RPMI8226 (cell line): ENCODE results near the gene SLC22A9.
A peak's percentile ranks its signal among the peaks of the same experiment; 100 is the strongest.
"Not testable (repeated sequence)": the region's sequence is repeated elsewhere in the genome, so short reads cannot be mapped to it uniquely, and the experiment has no call there.

Experiments used
- DNase-seq: peaks from one replicate; pipeline ENCODE4 v3.0.0-alpha.2; 2015

The SLC22A9 gene

DNA sequence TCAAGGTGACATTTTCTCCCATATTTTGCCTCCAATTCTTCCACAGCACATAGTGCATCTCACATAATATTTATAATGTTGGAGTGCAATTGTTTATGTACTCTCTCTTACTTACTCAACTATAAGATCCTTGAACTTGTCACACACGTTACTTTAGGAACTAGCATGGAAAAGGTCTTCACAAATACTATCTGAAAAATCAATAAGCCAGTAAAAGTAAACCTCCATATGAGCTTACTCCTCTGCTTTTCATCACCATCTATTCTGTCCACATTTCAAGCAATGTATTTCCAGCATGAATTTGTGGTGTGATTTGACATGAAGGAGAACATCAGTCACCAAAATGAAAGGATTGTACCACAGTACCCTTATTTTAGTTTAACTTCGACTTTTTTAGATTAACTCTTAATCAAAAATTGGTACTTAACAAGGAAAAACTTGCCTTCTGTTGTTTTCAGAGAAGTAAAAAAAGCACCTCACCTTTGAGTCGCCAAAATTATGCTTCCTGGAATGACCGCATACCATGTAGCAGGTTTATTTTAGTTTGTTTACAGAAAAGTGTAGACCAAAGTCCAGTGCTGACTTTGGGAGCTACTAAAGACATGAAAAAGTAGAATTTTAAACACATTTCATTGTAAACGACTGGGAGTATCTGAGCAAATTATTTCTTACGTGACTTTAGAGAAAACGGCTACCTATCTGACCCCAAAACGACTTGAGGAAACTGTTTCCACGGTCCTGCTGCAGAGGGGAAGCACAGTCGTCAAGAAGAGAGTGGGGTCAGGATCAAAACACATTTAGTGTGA lies at the start of gene SLC22A9:
SLC22A9 (plus strand) TSS at position 621 of the 806 bp plus-strand sequence. CDS start 272 bp downstream, outside the sequence.
- no peak for DNase-seq

DNA sequence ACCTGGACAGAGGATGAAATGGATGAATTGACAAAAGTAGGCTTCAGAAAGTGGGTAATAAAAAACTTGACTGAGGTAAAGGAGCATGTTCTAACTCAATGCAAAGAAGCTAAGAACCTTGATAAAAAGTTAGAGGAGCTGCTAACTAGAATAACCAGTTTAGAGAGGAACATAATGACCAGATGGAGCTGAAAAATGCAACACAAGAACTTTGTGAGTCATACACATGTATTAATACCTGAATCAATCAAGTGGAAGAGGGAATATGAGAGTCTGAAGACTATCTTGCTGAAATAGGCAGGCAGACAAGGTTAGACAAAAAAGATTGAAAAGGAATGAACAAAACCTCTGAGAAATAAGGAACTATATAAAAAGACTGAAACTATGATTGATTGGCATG lies 47.9 kb upstream of the SLC22A9 start:
- DNase-seq: no peak

- not testable (repeated sequence) for DNase-seq
Observed at GRCh38 chr11:63335089-63335488, 34.5 kb upstream of the SLC22A9 start.

- DNase-seq: no peak
Observed at GRCh38 chr11:63337070-63337469, 32.5 kb upstream of the SLC22A9 start.

DNA sequence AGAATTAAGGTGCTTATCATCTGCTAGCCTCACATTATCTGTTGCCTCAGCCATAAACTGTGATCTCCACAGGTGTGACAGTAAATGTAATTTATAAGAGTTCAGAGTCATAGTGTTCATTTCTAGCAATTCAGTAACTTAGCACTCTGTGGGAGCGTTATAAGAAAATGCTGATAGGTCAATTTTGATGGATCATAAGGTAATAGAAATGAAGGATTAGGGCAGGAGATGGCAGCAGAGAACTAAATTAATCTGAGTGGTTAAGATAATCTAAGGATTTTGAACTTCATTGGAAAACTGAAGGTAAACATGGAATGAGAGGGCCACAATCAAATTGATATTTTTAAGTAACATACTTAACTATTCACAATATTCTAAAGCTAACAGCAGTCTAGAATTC lies 26.5 kb upstream of the SLC22A9 start:
- no peak for DNase-seq

DNA sequence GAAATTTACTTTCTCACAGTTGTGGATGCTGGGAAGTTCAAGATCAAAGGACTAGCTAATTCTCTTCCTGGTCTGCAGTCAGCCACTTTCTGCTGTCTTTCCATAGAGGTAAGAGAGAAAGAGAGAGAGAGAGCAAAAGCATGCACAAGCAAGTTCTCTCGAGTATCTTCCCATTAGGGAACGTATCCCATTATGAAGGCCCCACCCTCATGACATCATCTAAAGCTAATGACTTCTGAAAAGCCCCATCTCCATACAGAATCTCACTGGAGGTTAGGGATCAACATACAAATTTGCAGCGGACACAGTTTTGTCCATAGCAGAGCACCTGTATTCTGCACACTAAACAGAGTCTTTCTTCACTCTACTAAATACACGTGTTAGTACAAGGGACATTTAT lies 17.4 kb upstream of the SLC22A9 start:
- DNase-seq: no peak

DNA sequence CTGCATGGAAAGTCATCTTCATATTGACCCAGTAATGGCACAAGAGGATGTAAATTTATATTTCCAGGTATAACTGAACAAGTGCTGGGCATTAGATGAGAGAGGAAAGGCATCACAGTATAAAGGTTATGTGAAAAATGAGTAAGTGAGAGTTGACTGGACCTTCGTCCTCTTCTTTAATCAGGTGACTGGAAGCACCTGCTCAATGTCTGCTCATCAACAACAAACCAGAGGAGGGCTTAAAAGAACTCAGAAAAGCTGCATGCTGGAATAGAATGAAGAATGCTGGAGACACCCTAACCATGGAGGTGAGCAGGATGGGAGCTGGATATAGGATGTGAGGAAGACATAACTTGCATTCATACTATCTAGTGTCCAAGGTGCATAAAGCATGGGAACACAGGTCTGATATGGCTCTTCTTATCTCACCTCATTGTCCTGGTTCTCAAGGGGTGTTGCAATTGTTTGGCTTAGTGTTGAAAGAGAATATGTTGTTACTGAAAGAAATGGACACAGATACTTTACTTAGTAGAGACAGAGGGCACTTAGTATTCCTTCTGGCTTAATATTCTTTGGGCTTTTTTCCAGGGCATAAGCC lies 7.3 kb upstream of the SLC22A9 start:
- DNase-seq: no peak

GRCh38 chr11:63369971-63370588 lies 495 bp downstream of the SLC22A9 start:
- no peak for DNase-seq

GRCh38 chr11:63371396-63371795 lies 1.8 kb downstream of the SLC22A9 start:
- no peak for DNase-seq

GRCh38 chr11:63375434-63375833 lies 5.8 kb downstream of the SLC22A9 start:
- peak; percentile 75 for DNase-seq

- DNase-seq: no peak
Observed at GRCh38 chr11:63380130-63380529, 10.5 kb downstream of the SLC22A9 start.

DNA sequence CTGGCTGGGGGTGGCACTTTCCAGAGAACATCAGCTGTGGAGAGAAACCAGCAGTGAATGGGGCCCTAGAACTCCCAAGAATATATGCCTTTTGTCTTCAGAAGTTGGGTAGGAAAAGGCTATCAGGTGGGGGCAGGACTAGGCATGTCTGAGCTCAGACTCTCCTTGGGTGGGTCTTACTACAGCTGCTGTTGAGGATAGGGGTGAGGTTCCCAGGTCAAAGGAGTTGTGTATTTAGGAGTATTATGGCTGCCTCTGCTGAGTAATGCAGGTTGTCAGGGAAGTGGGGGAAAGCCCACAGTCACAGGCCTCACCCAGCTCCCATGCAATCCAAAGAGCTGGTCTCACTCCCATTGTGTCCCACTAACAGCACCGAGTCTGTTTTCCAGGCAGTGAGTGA lies 26.1 kb downstream of the SLC22A9 start:
- DNase-seq: no peak

- no peak for DNase-seq
Observed at GRCh38 chr11:63404161-63404935, 34.8 kb downstream of the SLC22A9 start.

GRCh38 chr11:63405114-63405513 lies 35.5 kb downstream of the SLC22A9 start:
- no peak for DNase-seq

DNA sequence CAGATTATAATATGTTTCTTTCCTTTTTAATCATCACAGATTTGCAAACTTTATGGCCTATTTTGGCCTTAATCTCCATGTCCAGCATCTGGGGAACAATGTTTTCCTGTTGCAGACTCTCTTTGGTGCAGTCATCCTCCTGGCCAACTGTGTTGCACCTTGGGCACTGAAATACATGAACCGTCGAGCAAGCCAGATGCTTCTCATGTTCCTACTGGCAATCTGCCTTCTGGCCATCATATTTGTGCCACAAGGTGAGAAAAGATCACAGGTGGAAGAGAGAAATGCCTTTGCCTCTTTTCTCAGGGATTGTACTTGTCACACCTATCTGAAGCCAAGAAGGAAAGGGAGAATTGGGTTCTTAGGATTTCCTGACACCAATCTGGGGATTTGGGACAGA lies 36.9 kb downstream of the SLC22A9 start:
- no peak for DNase-seq

GRCh38 chr11:63417174-63417852 lies 47.7 kb downstream of the SLC22A9 start:
- no peak for DNase-seq

DNA sequence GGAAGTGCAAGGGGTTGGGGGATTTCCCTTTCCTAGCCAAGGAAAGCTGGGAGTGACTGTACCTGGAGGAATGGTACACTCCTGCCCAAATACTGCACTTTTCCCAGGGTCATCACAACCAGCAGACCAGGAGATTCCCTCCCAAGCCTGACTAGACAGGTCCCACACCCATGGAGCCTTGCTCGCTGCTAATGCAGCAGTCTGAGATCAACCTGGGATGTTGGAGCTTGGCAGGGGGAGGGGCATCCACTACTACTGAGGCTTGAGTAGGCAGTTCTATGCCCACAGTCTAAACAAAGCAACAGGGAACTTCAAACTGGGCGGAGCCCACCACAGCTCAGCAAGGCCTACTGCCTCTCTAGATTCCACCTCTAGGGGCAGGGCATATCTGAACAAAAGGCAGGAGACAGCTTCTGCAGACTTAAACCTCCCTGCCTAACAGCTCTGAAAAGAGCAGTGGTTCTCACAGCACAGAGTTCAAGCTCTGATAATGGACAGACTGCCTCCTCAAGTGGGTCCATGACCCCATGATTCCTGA lies 58.5 kb downstream of the SLC22A9 start:
- DNase-seq: peak; percentile 10

DNA sequence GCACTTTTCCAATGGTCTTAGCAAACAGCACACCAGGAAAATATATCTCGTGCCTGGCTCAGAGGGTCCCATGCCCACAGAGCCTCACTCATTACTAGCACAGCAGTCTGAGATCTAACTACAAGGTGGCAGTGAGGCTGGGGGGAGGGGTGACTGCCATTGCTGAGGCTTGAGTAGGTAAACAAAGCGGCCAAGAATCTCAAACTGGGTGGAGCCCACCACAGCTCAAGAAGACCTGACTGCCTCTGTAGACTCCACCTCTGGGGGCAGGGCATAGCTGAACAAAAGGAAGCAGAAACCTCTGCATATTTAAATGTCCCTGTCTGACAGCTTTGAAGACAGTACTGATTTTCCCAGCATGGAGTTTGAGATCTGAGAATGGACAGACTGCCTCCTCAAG lies 61.1 kb downstream of the SLC22A9 start:
- not testable (repeated sequence) for DNase-seq

- DNase-seq: not testable (repeated sequence)
Observed at GRCh38 chr11:63435351-63435750, 65.8 kb downstream of the SLC22A9 start.

DNA sequence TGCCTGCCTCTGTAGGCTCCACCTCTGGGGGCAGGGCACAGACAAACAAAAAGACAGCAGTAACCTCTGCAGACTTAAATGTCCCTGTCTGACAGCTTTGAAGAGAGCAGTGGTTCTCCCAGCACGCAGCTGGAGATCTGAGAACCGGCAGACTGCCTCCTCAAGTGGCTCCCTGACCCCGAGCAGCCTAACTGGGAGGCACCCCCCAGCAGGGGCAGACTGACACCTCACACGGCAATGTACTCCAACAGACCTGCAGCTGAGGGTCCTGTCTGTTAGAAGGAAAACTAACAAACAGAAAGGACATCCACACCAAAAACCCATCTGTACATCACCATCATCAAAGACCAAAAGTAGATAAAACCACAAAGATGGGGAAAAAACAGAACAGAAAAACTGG lies 66.2 kb downstream of the SLC22A9 start:
- not testable (repeated sequence) for DNase-seq

DNA sequence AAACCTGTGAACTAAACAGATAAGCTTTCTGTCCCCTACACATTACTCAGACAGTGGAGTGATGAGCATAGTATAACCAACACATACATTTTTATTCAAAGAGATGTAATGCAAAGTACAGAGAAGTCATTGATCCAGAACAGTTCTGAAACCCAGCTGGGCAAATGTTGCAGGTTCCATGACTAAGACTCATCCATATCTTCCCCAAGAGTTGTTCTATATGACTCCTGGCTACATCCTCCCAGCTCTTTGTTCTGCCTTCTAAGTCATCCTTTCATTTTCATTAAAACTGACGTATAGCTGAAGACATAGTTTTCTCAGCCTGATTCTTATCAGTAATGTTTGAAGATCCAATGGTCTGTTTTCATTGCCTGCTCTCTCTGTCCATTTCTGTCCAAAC lies 74.1 kb downstream of the SLC22A9 start:
- no peak for DNase-seq

DNA sequence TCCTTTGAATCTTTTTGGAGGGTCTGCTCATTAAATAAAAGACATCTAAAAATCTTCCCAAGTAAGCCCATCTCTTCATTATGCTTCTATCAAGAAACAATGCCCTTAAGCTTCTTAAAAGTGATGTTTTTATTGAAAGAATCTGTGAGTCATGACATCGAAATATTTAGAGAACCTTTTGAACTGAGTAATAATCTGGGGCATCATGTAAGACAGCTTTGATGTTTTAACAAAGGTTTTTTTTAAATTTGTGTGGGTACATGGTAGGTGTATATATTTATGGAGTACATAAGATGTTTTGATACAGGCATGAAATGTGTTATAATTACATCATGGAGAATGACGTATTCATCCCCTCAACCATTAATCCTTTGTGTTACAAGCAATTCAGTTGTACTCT lies 74.6 kb downstream of the SLC22A9 start:
- DNase-seq: no peak
